GM19455 (cell line): ENCODE measurements around the gene AKR1B15.

Experiments
- ATAC-seq: cut with Tn5 transposase; IDR thresholded peaks from one replicate; pipeline ENCODE4 v1.9.1; 2021; ENCODE audit not compliant: unreplicated experiment

Gene AKR1B15

GRCh38 chr7:134612197-134612596 is 63.3 kb downstream of the AKR1B15 start:
- no peak for ATAC-seq

DNA sequence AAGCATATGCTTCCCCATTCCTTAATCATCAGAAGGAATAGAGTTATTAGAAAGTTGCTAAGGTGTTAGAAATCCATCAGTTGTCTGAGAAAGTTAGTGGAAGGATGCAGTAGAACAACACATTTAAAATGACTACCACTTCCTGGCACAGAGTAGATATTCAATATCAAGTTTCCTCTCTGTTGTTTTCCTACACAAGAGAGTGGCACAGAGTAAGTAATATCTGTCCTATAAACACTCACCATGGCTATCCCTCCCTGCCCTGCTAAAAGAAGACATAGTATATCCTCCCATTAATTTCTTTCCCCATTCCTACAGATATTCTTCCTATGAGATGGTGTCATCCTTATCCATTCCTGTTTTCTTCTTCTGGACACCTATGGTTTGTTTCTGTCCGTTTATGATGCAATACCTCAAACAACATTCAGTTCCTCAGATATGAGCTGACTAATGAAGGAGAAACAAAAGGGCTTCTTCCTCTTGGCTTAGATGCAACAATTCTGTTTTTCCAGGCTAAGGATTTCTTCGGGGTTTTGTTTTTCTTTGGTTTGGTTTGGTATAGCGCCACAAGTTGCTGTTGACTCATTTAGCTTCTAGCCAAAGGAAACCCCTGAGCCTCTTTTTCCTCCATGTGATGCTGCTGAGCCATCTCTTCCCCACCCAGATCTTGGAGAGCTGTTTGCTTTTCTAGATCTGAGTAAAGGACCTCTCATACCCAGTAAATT is 64.9 kb downstream of the AKR1B15 start:
- no peak for ATAC-seq

GRCh38 chr7:134616611-134617010 is 67.7 kb downstream of the AKR1B15 start:
- no peak for ATAC-seq

- no peak for ATAC-seq
These were observed 70.0 kb downstream of the AKR1B15 start for GRCh38 chr7:134618756-134619530.

GRCh38 chr7:134619627-134620331 is 70.9 kb downstream of the AKR1B15 start:
- no peak for ATAC-seq

DNA sequence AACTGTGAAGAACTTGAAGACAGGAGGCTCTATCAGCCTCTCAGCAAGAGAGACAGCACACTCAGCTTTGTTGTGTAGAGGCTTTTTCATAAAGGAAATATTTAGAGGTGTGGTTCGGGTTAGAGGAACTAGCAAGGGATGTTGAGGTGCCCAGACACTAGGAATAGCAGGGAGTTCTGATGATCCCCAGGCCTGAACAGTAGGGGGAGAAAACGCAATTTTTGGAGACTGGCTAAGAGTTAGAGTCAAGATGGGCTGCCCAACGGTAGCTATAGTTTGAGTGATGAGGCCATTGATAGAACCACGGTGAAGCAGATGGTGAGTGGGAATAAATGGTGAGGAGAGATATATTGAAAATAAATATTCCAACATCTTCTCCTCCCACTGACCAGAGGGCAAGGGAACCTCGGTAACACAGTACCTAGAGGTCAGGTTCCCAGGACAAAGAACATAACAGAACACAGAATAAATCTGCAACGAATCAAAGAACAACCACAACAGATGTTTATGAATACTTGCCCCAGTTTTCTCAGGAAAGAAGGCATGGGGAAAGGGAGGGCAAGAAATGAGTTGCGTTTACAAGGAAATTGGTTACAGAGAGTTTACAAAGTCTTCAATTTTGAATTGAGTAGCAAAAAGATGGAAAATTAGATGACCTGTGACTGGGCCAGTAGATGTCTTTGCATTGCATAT is 73.5 kb downstream of the AKR1B15 start:
- no peak for ATAC-seq

GRCh38 chr7:134623193-134623592 is 74.3 kb downstream of the AKR1B15 start:
- ATAC-seq: no peak

DNA sequence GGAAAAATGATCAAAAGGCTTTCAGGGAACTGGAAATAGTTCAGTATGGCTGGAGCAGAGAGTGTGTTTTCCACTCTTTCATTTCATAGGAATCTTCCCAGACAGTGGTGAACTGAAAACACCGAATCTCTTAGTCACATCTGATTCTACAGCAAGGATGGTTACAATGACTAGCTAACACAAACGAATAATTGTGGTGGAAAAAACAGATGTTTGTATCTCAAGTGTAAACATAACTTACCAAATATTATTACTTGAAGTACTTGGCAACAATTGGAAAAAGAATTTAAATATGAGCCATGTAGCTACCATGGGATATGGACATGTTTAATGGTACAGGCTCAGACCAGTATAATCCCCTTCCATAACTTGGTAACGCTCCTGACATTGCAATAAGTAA is 76.6 kb downstream of the AKR1B15 start:
- ATAC-seq: no peak

GRCh38 chr7:134627109-134627774 is 78.3 kb downstream of the AKR1B15 start:
- ATAC-seq: no peak

- ATAC-seq: no peak
These were observed 78.9 kb downstream of the AKR1B15 start for GRCh38 chr7:134627775-134628153.

GRCh38 chr7:134629445-134629844 is 80.5 kb downstream of the AKR1B15 start:
- no peak for ATAC-seq
